Stimulated activated CD4-positive, alpha-beta T cell treated with anti-CD3 and anti-CD28 coated beads, Interleukin-2, amount 100 ng/mL, for 24 hours (primary cell): Measurements from ENCODE around the gene CHGA.

ENCODE experiments used
- DNase-seq, 2 donors: peaks; one replicate each; pipeline ENCODE4 v3.0.0-alpha.2; 2020

Gene CHGA

GRCh38 chr14:92922883-92923743 is at the start of gene CHGA:
Gene CHGA, plus strand, starts transcription at chr14:92923150. Its CDS starts 210 bp downstream, at chr14:92923360.
- DNase-seq, result peak; percentile 51 to 60

GRCh38 chr14:92874962-92875661 is 47.8 kb upstream of the CHGA start:
- no peak for DNase-seq

GRCh38 chr14:92877757-92878431 is 45.1 kb upstream of the CHGA start:
- no peak for DNase-seq

GRCh38 chr14:92880351-92880750 is 42.6 kb upstream of the CHGA start:
- no peak for DNase-seq

GRCh38 chr14:92880851-92881250 is 42.1 kb upstream of the CHGA start:
- DNase-seq, result no peak

GRCh38 chr14:92883066-92883465 is 39.9 kb upstream of the CHGA start:
- DNase-seq, result no peak

GRCh38 chr14:92884410-92884809 is 38.5 kb upstream of the CHGA start:
- DNase-seq, result no peak

GRCh38 chr14:92885279-92886061 is 37.5 kb upstream of the CHGA start:
- DNase-seq, result no peak

- no peak for DNase-seq
These were observed 36.6 kb upstream of the CHGA start for GRCh38 chr14:92886337-92886736.

- no peak for DNase-seq
These were observed 35.8 kb upstream of the CHGA start for GRCh38 chr14:92887157-92887556.

- DNase-seq, result no peak
These were observed 34.1 kb upstream of the CHGA start for GRCh38 chr14:92888896-92889295.

GRCh38 chr14:92890830-92891588 is 31.9 kb upstream of the CHGA start:
- DNase-seq, result no peak

GRCh38 chr14:92892589-92892988 is 30.4 kb upstream of the CHGA start:
- DNase-seq, result no peak

- no peak for DNase-seq
These were observed 27.5 kb upstream of the CHGA start for GRCh38 chr14:92895352-92895878.

- DNase-seq, result peak; percentile 46 to 55
These were observed 24.9 kb upstream of the CHGA start for GRCh38 chr14:92897922-92898565.

GRCh38 chr14:92898566-92899131 is 24.3 kb upstream of the CHGA start:
- no peak for DNase-seq

GRCh38 chr14:92900660-92901059 is 22.3 kb upstream of the CHGA start:
- DNase-seq, result no peak

GRCh38 chr14:92902191-92902590 is 20.8 kb upstream of the CHGA start:
- DNase-seq, result no peak

- no peak for DNase-seq
These were observed 20.2 kb upstream of the CHGA start for GRCh38 chr14:92902726-92903125.

- peak in 1 of 2 donors; percentile 11 for DNase-seq
These were observed 19.6 kb upstream of the CHGA start for GRCh38 chr14:92903359-92903758.

GRCh38 chr14:92905667-92906066 is 17.3 kb upstream of the CHGA start:
- DNase-seq, result no peak
